GM23338 (cell line): ENCODE data around the gene DMTF1.

Source experiments
- CTCF ChIP-seq, 2 experiments: fragments of 200-600 bp in 1 of 2; sonication (generic) in 1 of 2; conservative IDR thresholded peaks; 2 replicates each; pipeline versions ENCODE4 v1.5.1 to v1.6.1; 2016 to 2017; ENCODE audit warnings: antibody characterized with exemption in 2 of 2, low read depth in 2 of 2, mild to moderate bottlenecking in 2 of 2, moderate library complexity in 1 of 2
- EZH2 ChIP-seq: fragments of 200-600 bp; sonication (generic); IDR thresholded peaks from one replicate; pipeline ENCODE4 v1.8.0; 2017; ENCODE audit warnings: antibody characterized with exemption, mild to moderate bottlenecking, low read depth; ENCODE audit not compliant: unreplicated experiment

GRCh38 chr7:87151002-87151728 is 1.1 kb upstream of the DMTF1 start:
- TF ChIP-seq CTCF (conservative IDR thresholded peaks at IDR 0.05; ENCODE audit: low read depth in 2 of 2) (no peak), EZH2 (no peak)
